HEK293 (cell line): ENCODE data around the gene SYNGR4.

ENCODE experiments used
- CTCF ChIA-PET: fragments of 350-600 bp; formaldehyde crosslinking; extraction: SDS; loops from one replicate; lab custom pipeline; 2021; ENCODE audit warnings: antibody characterized with exemption; lab: Yijun Ruan, JAX
- POLR2A ChIA-PET: fragments of 300-600 bp; formaldehyde crosslinking; extraction: SDS; loops from one replicate; lab custom pipeline; 2020; ENCODE audit warnings: antibody characterized with exemption, inconsistent platforms; lab: Yijun Ruan, JAX
- H3K27ac ChIP-seq: fragments of 200-500 bp; sonication (Bioruptor generic); 2 replicates; pipeline ENCODE4 v1.5.1; 2014; ENCODE audit warnings: low read depth, low read length, control low read depth, inconsistent platforms; ENCODE audit errors: extremely low read depth
- H3K36me3 ChIP-seq, 2 experiments: fragments of 200-500 bp in 1 of 2; sonication (Bioruptor generic) in 1 of 2; 1 replicate in 1 of 2; 2 replicates in 1 of 2; pipeline ENCODE4 v1.5.1; 2014 to 2017; ENCODE audit warnings: inconsistent platforms in 2 of 2, low read length in 2 of 2; ENCODE audit not compliant: control insufficient read depth in 2 of 2, insufficient read depth in 1 of 2
- H3K4me1 ChIP-seq: fragments of 200-500 bp; sonication (Bioruptor generic); 2 replicates; pipeline ENCODE4 v1.5.1; 2014; ENCODE audit warnings: mild to moderate bottlenecking, low read length, inconsistent platforms; ENCODE audit not compliant: control insufficient read depth, insufficient read depth
- H3K4me3 ChIP-seq: 2 replicates; pipeline ENCODE4 v1.5.1; 2011; ENCODE audit warnings: low read depth, mild to moderate bottlenecking, control low read depth, low read length, moderate library complexity
- H3K9me3 ChIP-seq: fragments of 200-500 bp; sonication (Bioruptor generic); 2 replicates; pipeline ENCODE4 v1.5.1; 2014; ENCODE audit warnings: low read depth, low read length, inconsistent platforms; ENCODE audit not compliant: control insufficient read depth, insufficient read depth
- GLIS1 ChIP-seq: fragments of 450-650 bp; formaldehyde crosslinking; IDR thresholded peaks from 2 replicates; pipeline ENCODE4 v1.5.1; 2016; ENCODE audit warnings: missing biosample characterization, missing genetic modification characterization
- KLF9 ChIP-seq: fragments of 450-650 bp; formaldehyde crosslinking; IDR thresholded peaks from 2 replicates; pipeline ENCODE4 v1.5.1; 2016; ENCODE audit warnings: missing biosample characterization, missing genetic modification characterization, low read depth
- PRDM1 ChIP-seq: fragments of 450-650 bp; formaldehyde crosslinking; IDR thresholded peaks from 2 replicates; pipeline ENCODE4; 2016; ENCODE audit warnings: missing biosample characterization, missing genetic modification characterization
- SETDB1 ChIP-seq: IDR thresholded peaks from one replicate; pipeline ENCODE4 v1.6.1; 2017; ENCODE audit warnings: mild to moderate bottlenecking, low read length, moderate library complexity, mixed read lengths; ENCODE audit not compliant: insufficient read length
- ZBTB17 ChIP-seq: fragments of 450-650 bp; formaldehyde crosslinking; IDR thresholded peaks from 2 replicates; pipeline ENCODE4 v1.5.1; 2016; ENCODE audit warnings: missing biosample characterization, missing genetic modification characterization
- ZFP3 ChIP-seq: fragments of 450-650 bp; formaldehyde crosslinking; IDR thresholded peaks from 2 replicates; pipeline ENCODE4 v1.5.1; 2016; ENCODE audit warnings: low read depth, missing biosample characterization, missing genetic modification characterization
- ZNF112 ChIP-seq: fragments of 450-650 bp; formaldehyde crosslinking; IDR thresholded peaks from 2 replicates; pipeline ENCODE4 v1.5.0; 2017; ENCODE audit warnings: missing biosample characterization, missing genetic modification characterization
- ZNF16 ChIP-seq: fragments of 450-650 bp; formaldehyde crosslinking; IDR thresholded peaks from 2 replicates; pipeline ENCODE4 v1.5.1; 2016; ENCODE audit warnings: low read depth, missing biosample characterization, missing genetic modification characterization
- ZNF211 ChIP-seq: fragments of 450-650 bp; formaldehyde crosslinking; IDR thresholded peaks from 2 replicates; pipeline ENCODE4 v1.5.1; 2016; ENCODE audit warnings: low read depth, missing biosample characterization, missing genetic modification characterization
- ZNF239 ChIP-seq: fragments of 450-650 bp; formaldehyde crosslinking; IDR thresholded peaks from 2 replicates; pipeline ENCODE4 v1.5.1; 2016; ENCODE audit warnings: missing biosample characterization, missing genetic modification characterization
- ZNF311 ChIP-seq: fragments of 450-650 bp; formaldehyde crosslinking; IDR thresholded peaks from 2 replicates; pipeline ENCODE4 v1.5.1; 2017; ENCODE audit warnings: missing biosample characterization, missing genetic modification characterization, borderline replicate concordance
- ZNF48 ChIP-seq: fragments of 450-650 bp; formaldehyde crosslinking; IDR thresholded peaks from 2 replicates; pipeline ENCODE4 v1.5.1; 2016; ENCODE audit warnings: missing biosample characterization, missing genetic modification characterization
- ZNF514 ChIP-seq: fragments of 450-650 bp; formaldehyde crosslinking; IDR thresholded peaks from 2 replicates; pipeline ENCODE4 v1.5.1; 2016; ENCODE audit warnings: missing biosample characterization, missing genetic modification characterization
- ZNF529 ChIP-seq: fragments of 450-650 bp; formaldehyde crosslinking; IDR thresholded peaks from 2 replicates; pipeline ENCODE4 v1.5.1; 2017; ENCODE audit warnings: missing genetic modification characterization, missing biosample characterization; ENCODE audit not compliant: insufficient replicate concordance
- ZNF548 ChIP-seq: fragments of 450-650 bp; formaldehyde crosslinking; IDR thresholded peaks from 2 replicates; pipeline ENCODE4 v1.5.1; 2016; ENCODE audit warnings: missing biosample characterization, missing genetic modification characterization
- ZNF561 ChIP-seq: fragments of 450-650 bp; IDR thresholded peaks from 2 replicates; pipeline ENCODE4 v1.5.1; 2018; ENCODE audit warnings: missing biosample characterization, missing genetic modification characterization, borderline replicate concordance
- ZNF670 ChIP-seq: fragments of 450-650 bp; formaldehyde crosslinking; IDR thresholded peaks from 2 replicates; pipeline ENCODE4 v1.5.1; 2016; ENCODE audit warnings: missing biosample characterization, missing genetic modification characterization, low read depth
- ZNF76 ChIP-seq: fragments of 450-650 bp; formaldehyde crosslinking; IDR thresholded peaks from 2 replicates; pipeline ENCODE4; 2016; ENCODE audit warnings: low read depth, missing biosample characterization, missing genetic modification characterization, borderline replicate concordance
- ZXDB ChIP-seq: fragments of 450-650 bp; formaldehyde crosslinking; IDR thresholded peaks from 2 replicates; pipeline ENCODE4 v1.5.1; 2016; ENCODE audit warnings: missing biosample characterization, missing genetic modification characterization
- TF ChIP-seq, protein P1 (sequence below): fragments of 450-650 bp; formaldehyde crosslinking; IDR thresholded peaks from 2 replicates; pipeline ENCODE4 v1.5.1; 2016; ENCODE audit warnings: missing biosample characterization, missing genetic modification characterization
- TF ChIP-seq, protein P2 (sequence below): fragments of 450-650 bp; formaldehyde crosslinking; IDR thresholded peaks from 2 replicates; pipeline ENCODE4 v1.5.1; 2016; ENCODE audit warnings: missing biosample characterization, missing genetic modification characterization, borderline replicate concordance
- TF ChIP-seq, protein P3 (sequence below): fragments of 450-650 bp; formaldehyde crosslinking; conservative IDR thresholded peaks from 2 replicates; pipeline ENCODE4 v1.5.1; 2016; ENCODE audit warnings: low read depth, missing biosample characterization, missing genetic modification characterization

The SYNGR4 gene

DNA sequence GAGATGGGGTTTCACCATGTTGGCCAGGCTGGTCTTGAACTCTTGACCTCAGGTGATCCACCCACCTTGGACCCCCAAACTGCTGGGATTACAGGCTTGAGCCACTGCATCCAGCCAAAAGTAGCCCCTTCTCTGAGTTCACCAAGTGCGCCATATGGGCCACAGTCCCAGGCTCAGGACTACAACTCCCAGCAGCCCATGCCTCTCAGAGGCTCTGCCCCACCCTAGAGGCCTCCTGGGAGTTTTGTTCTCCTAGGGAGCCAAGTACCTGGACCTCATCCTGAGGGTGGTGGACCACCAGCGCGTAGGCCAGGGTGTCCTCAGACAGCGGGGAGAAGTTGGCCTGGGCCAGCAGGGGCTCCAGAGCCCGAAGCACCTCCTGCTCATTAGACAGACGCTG lies 19.3 kb upstream of the SYNGR4 start:
- ChIA-PET POLR2A (interaction anchor here (0.6 kb wide), 1 partner anchor 15 kb away, joined by 4 read pairs; no protein-coding TSS in a partner anchor), CTCF (interaction anchor here (0.9 kb wide), 1 partner anchor 26 kb away, joined by 3 read pairs; no protein-coding TSS in a partner anchor)
- TF ChIP-seq GLIS1 (tag by site-specific recombination) (0 out of 2 replicates have a peak, but pooled peaks have one; percentile 28), ZNF670 (tag by site-specific recombination) (no peak), ZNF76 (tag by site-specific recombination) (peak; percentile 66; the same call in 1 of the 2 replicates), ZBTB17 (0 out of 2 replicates have a peak, but pooled peaks have one; percentile 24)

DNA sequence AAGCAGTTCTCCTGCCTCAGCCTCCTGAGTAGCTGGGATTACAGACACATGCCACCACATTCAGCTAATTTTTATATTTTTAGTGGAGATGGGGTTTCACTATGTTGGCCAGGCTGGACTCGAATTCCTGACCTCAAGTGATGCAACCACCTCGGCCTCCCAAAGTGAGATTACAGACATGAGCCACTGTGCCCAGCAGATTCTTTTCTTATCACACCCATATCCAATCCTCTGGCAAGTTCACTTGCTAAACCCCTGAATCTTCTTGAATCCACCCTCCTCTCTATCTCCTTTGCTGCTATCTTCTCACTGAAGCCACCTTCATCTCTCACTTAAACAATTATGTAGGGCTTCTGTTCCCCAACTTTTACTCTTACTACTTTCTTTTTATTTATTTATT lies 18.0 kb upstream of the SYNGR4 start:
- POLR2A ChIA-PET, result no interaction called here
- TF ChIP-seq ZNF16 (tag by site-specific recombination) (no peak), GLIS1 (tag by site-specific recombination) (no peak), ZNF561 (tag by site-specific recombination) (no peak), ZNF548 (no peak), ZFP3 (no peak), ZNF311 (tag by site-specific recombination) (no peak), ZNF239 (tag by site-specific recombination) (no peak), ZNF211 (no peak), ZXDB (tag by site-specific recombination) (no peak), ZNF112 (no peak), ZNF529 (tag by site-specific recombination) (no peak), PRDM1 (no peak), KLF9 (tag by site-specific recombination) (no peak), ZNF48 (no peak), ZNF514 (tag by site-specific recombination) (no peak), SETDB1 (no peak)
- TF ChIP-seq, protein P1, sequence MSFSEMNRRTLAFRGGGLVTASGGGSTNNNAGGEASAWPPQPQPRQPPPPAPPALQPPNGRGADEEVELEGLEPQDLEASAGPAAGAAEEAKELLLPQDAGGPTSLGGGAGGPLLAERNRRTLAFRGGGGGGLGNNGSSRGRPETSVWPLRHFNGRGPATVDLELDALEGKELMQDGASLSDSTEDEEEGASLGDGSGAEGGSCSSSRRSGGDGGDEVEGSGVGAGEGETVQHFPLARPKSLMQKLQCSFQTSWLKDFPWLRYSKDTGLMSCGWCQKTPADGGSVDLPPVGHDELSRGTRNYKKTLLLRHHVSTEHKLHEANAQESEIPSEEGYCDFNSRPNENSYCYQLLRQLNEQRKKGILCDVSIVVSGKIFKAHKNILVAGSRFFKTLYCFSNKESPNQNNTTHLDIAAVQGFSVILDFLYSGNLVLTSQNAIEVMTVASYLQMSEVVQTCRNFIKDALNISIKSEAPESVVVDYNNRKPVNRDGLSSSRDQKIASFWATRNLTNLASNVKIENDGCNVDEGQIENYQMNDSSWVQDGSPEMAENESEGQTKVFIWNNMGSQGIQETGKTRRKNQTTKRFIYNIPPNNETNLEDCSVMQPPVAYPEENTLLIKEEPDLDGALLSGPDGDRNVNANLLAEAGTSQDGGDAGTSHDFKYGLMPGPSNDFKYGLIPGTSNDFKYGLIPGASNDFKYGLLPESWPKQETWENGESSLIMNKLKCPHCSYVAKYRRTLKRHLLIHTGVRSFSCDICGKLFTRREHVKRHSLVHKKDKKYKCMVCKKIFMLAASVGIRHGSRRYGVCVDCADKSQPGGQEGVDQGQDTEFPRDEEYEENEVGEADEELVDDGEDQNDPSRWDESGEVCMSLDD (tag by site-specific recombination), result no peak
- TF ChIP-seq, protein P2, sequence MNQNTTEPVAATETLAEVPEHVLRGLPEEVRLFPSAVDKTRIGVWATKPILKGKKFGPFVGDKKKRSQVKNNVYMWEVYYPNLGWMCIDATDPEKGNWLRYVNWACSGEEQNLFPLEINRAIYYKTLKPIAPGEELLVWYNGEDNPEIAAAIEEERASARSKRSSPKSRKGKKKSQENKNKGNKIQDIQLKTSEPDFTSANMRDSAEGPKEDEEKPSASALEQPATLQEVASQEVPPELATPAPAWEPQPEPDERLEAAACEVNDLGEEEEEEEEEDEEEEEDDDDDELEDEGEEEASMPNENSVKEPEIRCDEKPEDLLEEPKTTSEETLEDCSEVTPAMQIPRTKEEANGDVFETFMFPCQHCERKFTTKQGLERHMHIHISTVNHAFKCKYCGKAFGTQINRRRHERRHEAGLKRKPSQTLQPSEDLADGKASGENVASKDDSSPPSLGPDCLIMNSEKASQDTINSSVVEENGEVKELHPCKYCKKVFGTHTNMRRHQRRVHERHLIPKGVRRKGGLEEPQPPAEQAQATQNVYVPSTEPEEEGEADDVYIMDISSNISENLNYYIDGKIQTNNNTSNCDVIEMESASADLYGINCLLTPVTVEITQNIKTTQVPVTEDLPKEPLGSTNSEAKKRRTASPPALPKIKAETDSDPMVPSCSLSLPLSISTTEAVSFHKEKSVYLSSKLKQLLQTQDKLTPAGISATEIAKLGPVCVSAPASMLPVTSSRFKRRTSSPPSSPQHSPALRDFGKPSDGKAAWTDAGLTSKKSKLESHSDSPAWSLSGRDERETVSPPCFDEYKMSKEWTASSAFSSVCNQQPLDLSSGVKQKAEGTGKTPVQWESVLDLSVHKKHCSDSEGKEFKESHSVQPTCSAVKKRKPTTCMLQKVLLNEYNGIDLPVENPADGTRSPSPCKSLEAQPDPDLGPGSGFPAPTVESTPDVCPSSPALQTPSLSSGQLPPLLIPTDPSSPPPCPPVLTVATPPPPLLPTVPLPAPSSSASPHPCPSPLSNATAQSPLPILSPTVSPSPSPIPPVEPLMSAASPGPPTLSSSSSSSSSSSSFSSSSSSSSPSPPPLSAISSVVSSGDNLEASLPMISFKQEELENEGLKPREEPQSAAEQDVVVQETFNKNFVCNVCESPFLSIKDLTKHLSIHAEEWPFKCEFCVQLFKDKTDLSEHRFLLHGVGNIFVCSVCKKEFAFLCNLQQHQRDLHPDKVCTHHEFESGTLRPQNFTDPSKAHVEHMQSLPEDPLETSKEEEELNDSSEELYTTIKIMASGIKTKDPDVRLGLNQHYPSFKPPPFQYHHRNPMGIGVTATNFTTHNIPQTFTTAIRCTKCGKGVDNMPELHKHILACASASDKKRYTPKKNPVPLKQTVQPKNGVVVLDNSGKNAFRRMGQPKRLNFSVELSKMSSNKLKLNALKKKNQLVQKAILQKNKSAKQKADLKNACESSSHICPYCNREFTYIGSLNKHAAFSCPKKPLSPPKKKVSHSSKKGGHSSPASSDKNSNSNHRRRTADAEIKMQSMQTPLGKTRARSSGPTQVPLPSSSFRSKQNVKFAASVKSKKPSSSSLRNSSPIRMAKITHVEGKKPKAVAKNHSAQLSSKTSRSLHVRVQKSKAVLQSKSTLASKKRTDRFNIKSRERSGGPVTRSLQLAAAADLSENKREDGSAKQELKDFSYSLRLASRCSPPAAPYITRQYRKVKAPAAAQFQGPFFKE, result no peak
- TF ChIP-seq, protein P3, sequence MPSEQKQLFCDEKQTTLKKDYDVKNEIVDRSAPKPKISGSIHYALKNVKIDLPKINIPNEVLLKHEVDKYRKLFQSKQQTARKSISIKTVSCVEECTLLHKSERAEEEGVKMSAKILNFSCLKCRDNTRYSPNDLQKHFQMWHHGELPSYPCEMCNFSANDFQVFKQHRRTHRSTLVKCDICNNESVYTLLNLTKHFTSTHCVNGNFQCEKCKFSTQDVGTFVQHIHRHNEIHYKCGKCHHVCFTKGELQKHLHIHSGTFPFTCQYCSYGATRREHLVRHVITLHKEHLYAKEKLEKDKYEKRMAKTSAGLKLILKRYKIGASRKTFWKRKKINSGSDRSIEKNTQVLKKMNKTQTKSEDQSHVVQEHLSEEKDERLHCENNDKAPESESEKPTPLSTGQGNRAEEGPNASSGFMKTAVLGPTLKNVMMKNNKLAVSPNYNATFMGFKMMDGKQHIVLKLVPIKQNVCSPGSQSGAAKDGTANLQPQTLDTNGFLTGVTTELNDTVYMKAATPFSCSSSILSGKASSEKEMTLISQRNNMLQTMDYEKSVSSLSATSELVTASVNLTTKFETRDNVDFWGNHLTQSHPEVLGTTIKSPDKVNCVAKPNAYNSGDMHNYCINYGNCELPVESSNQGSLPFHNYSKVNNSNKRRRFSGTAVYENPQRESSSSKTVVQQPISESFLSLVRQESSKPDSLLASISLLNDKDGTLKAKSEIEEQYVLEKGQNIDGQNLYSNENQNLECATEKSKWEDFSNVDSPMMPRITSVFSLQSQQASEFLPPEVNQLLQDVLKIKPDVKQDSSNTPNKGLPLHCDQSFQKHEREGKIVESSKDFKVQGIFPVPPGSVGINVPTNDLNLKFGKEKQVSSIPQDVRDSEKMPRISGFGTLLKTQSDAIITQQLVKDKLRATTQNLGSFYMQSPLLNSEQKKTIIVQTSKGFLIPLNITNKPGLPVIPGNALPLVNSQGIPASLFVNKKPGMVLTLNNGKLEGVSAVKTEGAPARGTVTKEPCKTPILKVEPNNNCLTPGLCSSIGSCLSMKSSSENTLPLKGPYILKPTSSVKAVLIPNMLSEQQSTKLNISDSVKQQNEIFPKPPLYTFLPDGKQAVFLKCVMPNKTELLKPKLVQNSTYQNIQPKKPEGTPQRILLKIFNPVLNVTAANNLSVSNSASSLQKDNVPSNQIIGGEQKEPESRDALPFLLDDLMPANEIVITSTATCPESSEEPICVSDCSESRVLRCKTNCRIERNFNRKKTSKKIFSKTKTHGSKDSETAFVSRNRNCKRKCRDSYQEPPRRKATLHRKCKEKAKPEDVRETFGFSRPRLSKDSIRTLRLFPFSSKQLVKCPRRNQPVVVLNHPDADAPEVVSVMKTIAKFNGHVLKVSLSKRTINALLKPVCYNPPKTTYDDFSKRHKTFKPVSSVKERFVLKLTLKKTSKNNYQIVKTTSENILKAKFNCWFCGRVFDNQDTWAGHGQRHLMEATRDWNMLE (tag by site-specific recombination), result no peak

More for the DNA sequence above, 19.3 kb upstream of the SYNGR4 start:
- H3K36me3 ChIP-seq, result no peaks in the 10 kb centered on the region; a peak in 1 of 3 replicates
- no peaks in the 10 kb centered on the region for H3K4me1 ChIP-seq
- no peaks in the 10 kb centered on the region for H3K9me3 ChIP-seq
- H3K4me3 ChIP-seq, result no peak overlapping the region
- no peak overlapping the region for H3K27ac ChIP-seq

More for the DNA sequence above, 18.0 kb upstream of the SYNGR4 start:
- CTCF ChIA-PET, result interaction anchor here (0.6 to 1.6 kb wide), 3 partner anchors 9 to 49 kb away, joined by 3 to 6 read pairs (median 3); no protein-coding TSS in a partner anchor
- Histone ChIP-seq H3K27ac (no peak overlapping the region), H3K4me1 (no peaks in the 10 kb centered on the region), H3K4me3 (no peak overlapping the region), H3K36me3 (no peaks in the 10 kb centered on the region; a peak in 1 of 3 replicates), H3K9me3 (no peaks in the 10 kb centered on the region)
